Neural cell (in vitro differentiated cells): ENCODE results near the gene GRB7.

Experiments
- EP300 ChIP-seq: fragments of 450-650 bp; conservative IDR thresholded peaks from 2 replicates; pipeline ENCODE4 v1.6.1; 2014; ENCODE audit warnings: antibody characterized with exemption, mild to moderate bottlenecking, moderate library complexity; ENCODE audit not compliant: poor library complexity, severe bottlenecking
- POLR2AphosphoS5 ChIP-seq: IDR thresholded peaks from 2 replicates; pipeline ENCODE4 v1.6.1; 2012
- TF ChIP-seq, protein P1 (sequence below): fragments of 450-650 bp; IDR thresholded peaks from 2 replicates; pipeline ENCODE4 v1.5.1; 2014; ENCODE audit warnings: antibody characterized with exemption, mild to moderate bottlenecking, moderate library complexity; ENCODE audit not compliant: poor library complexity, severe bottlenecking

DNA sequence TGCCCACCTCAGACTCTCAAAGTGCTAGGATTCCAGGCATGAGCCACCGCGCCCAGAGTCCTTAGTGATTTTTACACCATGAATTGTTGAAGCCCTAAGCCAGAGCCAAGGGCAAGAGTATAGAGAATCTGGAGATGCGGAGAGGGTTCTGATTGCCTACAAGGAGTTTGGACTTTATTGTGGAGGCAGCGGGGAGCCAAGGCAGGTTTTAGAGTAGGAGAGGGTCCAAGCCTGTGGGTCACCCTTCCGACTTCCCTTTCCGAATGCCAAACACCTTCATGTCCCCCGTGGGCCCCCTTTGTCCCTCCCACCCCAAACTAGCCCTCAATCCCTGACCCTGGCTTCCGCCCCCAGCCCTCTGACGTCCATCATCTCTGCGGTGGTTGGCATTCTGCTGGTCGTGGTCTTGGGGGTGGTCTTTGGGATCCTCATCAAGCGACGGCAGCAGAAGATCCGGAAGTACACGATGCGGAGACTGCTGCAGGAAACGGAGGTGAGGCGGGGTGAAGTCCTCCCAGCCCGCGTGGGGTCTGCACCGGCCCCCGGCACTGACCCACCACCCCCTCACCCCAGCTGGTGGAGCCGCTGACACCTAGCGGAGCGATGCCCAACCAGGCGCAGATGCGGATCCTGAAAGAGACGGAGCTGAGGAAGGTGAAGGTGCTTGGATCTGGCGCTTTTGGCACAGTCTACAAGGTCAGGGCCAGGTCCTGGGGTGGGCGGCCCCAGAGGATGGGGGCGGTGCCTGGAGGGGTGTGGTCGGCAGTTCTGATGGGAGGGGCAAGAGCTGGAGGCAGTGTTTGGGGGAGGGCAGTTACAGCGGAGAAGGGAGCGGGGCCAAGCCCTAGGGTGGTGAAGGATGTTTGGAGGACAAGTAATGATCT is 14.5 kb upstream of the GRB7 start:
- TF ChIP-seq, protein P1, sequence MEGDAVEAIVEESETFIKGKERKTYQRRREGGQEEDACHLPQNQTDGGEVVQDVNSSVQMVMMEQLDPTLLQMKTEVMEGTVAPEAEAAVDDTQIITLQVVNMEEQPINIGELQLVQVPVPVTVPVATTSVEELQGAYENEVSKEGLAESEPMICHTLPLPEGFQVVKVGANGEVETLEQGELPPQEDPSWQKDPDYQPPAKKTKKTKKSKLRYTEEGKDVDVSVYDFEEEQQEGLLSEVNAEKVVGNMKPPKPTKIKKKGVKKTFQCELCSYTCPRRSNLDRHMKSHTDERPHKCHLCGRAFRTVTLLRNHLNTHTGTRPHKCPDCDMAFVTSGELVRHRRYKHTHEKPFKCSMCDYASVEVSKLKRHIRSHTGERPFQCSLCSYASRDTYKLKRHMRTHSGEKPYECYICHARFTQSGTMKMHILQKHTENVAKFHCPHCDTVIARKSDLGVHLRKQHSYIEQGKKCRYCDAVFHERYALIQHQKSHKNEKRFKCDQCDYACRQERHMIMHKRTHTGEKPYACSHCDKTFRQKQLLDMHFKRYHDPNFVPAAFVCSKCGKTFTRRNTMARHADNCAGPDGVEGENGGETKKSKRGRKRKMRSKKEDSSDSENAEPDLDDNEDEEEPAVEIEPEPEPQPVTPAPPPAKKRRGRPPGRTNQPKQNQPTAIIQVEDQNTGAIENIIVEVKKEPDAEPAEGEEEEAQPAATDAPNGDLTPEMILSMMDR, result no peak
- no peak for TF ChIP-seq POLR2AphosphoS5
- TF ChIP-seq EP300, result no peak
